ENCODE results near the gene XAGE2. TPM values are rescaled to one million over a fixed set of nuclear protein-coding genes. Genes with fewer than 3 reads are reported as not detected.
"Not testable (repeated sequence)": the region's sequence is repeated elsewhere in the genome, so short reads cannot be mapped to it uniquely, and the experiment has no call there.

XAGE2 gene, protein sequence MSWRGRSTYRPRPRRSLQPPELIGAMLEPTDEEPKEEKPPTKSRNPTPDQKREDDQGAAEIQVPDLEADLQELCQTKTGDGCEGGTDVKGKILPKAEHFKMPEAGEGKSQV
- total RNA-seq (ENCODE audit: insufficient read depth, low replicate concordance): not detected

DNA sequence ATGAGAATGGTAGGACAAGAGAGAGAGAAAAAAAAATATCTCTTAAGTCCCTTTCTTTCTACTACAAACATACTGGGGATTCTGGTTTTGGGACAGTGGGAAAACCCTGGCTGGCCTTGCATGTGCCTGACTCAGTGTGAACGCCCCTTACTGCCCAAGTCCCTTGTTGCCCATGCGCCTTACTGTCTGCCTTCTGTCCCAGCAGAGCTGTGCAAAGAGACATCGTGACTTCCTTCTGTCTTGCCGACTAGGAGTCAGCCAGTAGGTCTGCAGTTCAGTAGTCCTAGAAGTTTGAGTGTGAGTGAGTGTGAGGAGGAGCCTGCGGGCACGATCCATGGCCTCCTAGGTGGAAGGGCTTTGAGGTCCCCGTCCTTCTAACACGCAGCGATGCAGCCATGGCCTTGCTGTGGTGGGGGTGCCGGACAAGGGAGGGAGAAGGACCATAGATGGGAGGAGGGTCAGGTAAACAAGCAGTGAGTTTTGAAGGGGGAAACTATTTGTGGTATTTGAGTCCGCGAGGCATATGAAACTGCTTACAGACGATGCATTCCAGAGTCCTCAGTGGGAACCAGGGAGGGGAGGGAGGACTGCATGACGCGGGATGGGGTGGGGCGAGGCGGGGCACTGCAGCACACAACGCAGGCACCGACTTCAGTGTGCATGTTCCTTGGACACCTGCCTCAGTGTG lies at the start of gene XAGE2:
TSS of gene XAGE2 (plus strand) at position 654 of the 688 bp plus-strand sequence. CDS start 994 bp downstream, outside the sequence.
- peak; percentile 14 for DNase-seq (ENCODE audit: low spot score)

DNA sequence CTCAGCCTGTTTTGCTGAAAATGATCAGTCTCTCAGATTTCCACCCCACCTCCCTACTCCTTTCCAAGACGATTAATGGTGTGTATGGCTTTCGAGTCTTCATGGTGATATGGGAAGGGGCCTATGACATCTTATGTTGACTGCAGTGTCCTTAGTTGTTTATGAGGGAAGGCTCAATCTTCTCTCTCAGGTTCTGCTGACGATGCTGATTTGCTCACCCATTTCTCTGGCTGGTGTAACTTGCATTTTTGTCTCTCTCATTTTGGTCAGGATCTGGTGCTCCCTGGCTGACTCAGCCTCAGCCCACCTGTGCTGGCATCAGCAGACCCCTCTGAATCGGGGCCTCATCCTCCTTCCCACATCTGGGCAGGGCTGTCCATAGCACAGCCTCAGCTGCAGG lies 31.4 kb upstream of the XAGE2 start:
- no peak for DNase-seq (ENCODE audit: low spot score)

DNA sequence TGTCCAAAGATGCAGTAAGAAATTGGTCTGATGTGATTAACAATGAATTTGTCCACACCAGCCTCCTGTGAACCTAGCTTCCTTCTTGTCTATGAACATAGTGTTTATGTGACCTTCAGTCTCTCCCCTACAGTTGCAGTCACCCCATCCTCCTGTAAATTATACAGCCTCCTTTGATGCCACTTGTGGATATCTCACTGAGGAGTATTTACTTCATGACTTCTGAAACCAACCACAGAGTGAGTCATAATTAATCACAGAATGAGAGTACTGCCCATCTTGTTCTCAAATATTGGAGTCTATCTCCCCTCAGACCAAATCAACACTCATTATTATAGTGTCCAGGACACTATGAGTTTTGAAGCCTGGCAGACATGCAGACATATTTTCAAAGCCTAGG lies 27.3 kb upstream of the XAGE2 start:
- no peak for DNase-seq (ENCODE audit: low spot score)

DNA sequence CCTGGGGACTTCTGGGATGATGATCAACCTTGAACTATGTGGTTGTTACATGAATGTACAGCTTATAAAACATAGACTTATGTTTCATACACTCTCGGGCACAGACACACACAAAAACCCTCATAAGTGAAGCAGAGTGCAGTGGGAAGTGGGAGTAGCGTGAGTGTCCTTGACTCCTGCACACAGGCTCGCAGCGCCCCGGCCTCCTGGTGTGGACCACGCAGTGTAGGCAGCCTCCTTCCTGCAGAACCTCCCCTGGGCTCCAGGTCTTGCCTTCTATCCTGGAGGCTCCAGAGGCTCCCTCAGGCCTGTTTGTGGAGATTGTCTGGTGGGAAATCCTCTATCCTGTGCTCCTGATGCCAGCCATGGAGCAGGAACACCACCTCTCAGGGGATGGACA lies 25.7 kb upstream of the XAGE2 start:
- DNase-seq (ENCODE audit: low spot score): not testable (repeated sequence)

DNA sequence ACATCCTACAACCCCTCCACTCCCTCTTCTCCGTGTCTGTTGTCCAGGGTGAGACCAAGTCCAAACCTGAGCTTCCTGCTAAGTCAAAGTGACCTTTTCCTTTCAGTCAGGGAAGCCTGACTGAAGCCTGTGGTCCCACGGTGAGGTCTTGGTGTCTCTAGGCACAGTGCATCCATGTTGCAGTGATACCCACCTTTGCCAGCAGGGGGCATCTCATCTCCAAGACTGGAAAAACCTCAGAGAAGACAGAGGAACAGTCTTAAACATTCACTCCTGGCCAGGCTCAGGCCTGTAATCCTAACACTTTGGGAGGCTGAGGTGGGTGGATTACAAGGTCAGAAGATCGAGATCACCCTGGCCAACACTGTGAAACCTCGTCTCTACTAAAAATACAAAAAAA lies 23.4 kb upstream of the XAGE2 start:
- DNase-seq (ENCODE audit: low spot score): peak; percentile 23

DNA sequence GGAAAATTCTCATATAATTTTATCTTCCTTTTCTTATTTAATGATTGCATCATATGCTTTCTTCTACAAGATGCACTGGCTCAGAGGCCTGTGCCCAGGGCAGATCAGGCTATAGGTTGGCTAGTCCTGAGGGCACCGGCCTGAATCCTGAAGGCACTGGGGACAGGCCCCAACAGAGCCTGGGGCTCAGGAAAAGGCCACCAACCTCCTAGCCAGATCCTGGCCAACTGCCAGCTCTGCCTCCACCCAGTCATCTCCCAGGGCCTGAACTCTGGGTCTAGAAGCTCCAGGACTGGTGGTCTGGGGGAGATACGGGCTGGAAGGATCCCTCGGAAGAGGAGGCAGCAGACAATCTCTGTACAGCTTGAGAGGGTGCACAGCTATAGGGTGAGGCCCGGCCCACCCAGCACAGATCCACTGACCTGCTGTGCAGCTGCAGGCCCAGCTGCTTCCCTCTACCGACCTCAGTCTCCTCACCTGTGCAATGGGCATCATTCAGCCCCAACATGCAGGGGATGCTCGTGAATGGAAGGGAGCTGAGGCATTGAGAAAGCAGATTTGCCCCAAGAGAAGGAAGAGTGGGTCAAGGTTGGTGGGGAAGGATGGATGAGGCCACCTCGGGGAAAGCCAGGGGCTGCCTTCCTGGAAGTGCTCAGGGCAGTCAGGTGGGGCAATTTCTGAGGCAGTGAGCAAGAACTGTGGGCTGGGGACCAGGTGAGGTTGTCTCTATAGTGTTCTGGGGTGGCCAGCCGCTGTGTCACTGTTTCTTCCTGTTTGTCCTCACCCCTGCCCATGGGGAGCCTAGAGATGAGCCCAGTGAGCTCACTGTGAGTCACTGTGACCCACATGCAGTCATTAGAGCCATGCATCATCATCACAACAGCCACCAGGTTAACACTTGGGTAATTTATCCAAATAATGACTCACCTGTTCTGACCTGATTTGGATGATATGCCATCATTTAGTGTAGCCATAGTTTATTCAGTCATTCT lies 22.4 kb upstream of the XAGE2 start:
- no peak for DNase-seq (ENCODE audit: low spot score)

DNA sequence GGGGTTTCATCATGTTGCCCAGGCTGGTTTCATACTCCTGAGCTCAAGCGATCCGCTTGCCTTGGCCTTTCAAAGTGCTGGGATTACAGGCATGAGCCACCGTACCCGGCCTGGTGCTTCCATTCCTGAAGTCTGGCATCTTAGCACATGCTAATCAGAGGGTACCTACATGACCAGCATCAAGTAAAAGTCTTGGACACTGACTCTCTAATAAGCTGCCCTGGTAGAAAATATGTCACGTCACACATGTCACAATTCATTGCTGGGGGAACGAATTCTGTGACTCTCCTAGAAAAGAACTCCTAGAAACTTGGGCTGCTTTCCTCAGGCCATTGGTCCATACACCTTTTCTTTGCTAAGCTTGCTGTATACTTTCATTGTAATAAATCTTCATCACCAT lies 19.1 kb upstream of the XAGE2 start:
- no peak for DNase-seq (ENCODE audit: low spot score)

DNA sequence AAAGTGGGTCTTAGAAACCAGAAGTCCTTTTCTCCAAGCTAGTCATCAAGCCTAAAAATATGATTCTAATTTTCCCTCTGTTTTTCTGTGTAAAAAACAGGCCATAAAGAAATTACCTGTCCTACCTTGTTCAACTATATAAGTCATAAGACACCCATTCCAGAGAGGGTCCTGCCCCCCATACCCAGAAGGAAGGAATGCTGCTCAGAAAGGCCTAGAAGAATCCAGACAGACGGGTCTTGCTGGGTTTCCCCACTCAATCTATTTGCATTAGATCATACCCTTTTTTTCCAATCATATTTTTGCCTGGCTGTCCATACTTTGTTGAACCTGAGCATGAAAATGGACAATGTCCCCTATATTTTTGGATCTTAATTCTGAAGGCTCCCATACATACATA lies 16.3 kb upstream of the XAGE2 start:
- DNase-seq (ENCODE audit: low spot score): peak; percentile 44

DNA sequence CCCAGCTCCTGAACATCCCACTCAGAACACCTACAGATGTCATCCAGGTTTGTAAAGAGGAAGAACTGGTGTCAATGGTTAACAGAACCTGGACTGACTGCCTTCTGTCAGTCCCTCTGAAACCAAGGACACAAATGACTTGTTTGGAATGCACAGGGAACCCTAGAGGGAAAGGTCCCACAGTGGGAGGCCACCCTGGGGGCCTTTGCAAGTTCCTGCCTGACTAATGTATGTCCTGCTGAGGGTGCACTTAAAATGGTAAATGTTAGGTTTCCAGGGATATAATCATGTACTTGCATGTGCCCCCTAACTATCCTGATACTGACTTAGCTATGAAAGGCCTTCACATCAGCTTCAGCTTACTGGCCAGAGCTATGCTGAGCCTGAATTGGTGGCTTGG lies 15.0 kb upstream of the XAGE2 start:
- DNase-seq (ENCODE audit: low spot score): peak; percentile 1

DNA sequence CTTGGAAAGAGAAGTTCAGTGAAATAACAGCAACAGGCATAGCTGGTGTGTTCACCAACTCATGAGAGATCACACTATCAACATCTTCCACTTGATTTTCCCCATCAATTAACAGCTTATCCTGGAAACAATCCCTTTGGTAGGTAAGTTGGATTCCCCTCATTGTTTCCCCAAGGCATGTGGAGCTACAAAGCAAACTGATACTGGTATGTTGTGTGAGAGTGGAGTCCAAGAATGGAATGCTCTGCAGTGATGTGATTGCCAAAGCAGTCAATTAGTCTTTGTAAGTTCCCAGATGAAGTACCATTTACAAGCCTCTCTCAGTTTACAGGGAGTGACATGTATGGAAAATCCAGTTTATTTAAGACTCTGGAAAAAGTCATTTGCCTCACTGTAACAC lies 13.7 kb upstream of the XAGE2 start:
- no peak for DNase-seq (ENCODE audit: low spot score)

DNA sequence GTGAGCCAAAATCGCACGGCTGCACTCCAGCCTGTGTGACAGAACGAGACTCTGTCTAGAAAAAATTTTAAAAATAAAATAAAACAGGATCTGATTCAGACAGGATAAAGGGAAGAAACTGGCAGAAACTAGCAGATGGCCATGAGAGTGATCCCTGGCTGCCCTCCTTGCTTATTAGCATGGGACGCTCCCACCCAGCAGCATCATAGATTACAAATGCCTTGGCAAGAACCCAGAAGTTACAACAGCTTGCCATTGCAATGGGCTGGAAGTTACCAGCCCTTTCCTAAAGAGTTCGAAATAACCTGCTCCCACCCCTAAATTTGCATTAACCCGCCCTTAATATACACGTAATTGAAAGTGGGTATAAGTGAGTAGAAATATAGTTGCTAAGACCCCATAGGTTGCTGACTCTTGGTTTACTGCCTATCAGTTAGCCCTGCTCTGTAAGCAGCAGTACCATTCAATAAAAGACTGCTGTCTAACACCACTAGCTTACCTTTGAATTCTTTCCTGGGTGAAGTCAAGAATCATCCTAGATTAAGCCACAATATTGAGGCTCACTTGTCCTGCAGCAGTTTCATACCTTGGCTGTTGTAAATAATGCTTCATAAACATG lies 9.1 kb upstream of the XAGE2 start:
- DNase-seq (ENCODE audit: low spot score): peak; percentile 61

DNA sequence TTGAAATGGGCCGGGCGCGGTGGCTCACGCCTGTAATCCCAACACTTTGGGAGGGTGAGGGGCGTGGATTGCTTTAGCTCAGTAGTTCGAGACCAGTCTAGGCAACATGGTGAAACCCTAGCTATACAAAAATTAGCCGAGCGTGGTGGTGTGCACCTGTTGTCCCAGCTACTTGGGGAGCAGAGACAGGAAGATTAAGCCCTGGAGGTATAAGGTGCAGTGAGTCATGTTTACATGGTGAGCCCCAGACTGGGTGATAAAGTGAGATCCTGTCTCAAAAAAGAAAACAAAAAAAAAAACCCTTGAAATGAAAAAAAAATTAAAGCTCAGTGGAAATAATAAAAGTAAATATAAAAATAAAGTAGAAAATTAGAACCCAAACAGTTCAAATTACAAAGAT lies 6.9 kb upstream of the XAGE2 start:
- DNase-seq (ENCODE audit: low spot score): no peak

DNA sequence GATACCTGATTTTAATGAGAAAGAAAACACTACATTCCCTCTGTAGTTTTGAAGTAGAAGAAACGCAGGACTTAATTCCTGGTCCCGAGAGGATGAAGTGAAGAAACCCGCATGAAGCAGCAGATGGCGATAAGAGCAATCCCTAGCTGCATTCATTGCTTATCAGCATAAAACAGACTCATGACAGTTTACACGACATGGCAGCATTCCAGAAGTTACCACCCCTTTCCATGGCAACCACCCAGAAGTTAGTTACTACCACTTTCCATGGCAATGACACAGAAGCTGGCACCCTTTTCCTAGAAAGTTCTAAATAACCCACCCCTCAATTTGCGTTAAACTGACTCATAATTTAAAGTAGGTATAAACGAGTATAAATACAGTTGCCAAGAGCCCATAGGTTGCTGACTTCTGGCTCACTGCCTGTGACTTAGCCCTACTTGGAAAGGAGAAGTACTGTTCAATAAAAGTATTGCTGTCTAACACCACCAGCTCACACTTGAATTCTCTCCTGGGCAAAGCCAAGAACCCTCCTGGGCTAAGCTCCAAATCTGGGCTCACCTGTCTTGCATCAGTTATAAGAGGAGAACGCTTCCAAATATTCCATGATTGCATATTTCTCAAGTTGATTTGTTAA lies 5.5 kb upstream of the XAGE2 start:
- peak; percentile 56 for DNase-seq (ENCODE audit: low spot score)

DNA sequence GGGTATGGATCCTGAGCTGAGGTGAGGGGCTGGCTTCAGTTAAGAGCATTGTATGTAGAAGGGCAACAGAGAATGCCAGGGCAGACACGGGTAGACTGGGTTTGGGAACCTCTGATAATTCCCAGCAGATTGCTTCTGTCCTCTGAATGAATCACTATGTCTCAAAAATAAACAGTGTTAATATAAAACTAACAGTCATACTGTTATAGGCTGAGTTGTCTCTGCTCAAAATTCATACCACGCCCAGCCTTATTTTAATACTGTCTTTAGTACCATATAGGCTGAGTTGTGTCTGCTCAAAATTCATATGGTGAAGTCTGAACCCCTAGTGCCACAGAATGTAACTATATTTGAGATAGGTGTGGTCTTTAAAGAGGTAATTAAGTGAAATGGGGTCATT lies 10.0 kb downstream of the XAGE2 start:
- DNase-seq (ENCODE audit: low spot score): no peak

DNA sequence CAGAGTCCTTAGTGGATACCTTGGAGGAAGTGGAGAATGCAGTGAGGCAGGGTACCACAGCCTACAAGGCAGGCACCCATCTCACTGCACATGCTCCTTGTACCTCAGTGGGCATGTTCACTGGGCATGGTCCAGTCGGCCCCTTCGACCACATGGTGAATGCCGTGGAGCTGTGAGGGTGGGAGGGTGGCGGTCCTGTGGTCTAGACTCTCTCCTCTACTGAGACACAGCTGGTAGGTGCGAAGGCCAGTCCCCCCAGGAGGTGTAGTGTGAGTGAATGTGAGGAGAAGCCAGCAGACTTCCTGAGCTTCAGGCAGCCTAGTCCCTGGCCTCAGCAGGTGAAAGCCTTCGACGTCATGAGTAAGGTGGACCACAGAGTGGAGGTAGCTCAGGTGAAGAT lies 12.2 kb downstream of the XAGE2 start:
- DNase-seq (ENCODE audit: low spot score): no peak

DNA sequence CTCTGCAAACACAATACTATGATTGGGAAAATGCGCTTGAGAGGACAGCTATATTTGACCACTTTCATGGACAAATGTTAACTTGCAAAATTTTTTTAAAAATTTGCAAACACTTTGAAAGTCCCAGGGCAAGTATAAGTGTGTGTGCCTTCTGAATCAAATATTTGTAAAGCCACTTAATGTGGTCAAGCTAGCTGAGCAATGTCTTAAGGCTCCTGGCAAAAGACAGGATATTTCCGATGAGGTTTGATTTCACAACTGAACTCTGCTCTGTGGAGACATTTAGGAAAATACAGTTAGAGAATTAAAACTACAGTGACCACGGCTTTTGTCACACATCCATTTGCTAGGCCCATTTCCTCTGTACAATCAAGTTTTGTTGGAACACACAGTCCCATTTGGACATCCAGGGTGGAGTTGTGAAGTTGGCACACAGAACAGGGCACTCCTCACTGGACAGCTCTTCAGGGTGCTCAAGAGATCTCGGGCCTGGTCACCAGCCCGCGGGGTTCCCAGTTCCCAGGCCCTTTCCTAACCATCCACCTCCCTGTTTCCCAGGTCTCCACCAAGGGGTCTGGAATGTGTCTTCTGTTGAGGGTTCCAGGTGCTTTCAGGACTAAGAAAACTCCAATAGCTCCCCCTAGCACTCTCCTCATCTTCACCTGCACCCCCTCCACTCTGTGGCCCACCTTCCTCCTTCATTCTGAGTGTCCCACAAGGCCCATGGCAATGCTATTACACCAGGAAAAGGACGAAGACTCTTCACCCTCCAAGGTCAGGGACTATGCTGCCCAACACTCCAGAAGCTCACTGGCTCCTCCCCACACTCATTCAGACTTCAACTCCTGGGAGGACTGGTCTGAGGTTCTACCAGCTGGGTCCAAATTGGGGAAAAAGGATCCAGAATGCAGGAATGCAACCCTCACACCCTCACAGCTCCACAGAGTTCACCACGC lies 41.9 kb downstream of the XAGE2 start:
- no peak for DNase-seq (ENCODE audit: low spot score)

DNA sequence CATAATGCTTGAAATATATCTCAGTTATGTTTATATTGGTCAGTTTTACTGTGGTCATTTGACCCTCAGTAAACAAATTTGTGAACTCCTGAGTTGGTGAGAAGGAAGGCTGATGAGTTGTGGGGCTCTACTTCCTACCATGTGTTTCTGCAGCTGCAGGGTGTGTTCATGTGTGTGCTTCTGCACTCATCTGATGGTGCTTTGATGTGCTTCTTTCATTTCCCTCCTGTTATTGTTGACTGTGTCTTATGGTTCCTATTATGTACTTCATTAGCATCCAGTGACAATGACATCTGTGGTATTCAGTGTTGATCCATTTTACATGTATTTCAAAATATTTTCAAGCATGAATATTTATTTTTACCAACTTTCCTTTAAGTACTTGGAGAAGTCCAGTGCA lies 46.5 kb downstream of the XAGE2 start:
- no peak for DNase-seq (ENCODE audit: low spot score)

DNA sequence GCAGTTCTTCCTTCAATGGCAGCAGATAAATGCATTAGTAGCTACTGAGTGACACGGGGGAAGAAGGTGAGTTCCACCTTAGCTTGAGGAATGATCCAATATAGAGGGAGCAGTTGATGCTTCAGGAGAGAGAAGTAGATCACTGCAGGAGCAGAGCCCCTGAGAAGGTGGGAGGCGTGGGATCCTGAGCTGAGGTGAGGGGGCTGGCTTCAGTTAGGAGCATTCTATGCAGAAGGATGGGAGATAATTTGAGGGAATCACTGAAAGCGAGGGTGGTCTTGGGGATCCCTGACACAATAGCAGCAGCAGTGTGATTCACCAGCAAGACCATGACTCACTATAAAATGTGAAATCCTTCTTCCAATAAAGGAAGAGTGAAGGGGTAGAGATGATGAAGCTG lies 48.0 kb downstream of the XAGE2 start:
- no peak for DNase-seq (ENCODE audit: low spot score)

DNA sequence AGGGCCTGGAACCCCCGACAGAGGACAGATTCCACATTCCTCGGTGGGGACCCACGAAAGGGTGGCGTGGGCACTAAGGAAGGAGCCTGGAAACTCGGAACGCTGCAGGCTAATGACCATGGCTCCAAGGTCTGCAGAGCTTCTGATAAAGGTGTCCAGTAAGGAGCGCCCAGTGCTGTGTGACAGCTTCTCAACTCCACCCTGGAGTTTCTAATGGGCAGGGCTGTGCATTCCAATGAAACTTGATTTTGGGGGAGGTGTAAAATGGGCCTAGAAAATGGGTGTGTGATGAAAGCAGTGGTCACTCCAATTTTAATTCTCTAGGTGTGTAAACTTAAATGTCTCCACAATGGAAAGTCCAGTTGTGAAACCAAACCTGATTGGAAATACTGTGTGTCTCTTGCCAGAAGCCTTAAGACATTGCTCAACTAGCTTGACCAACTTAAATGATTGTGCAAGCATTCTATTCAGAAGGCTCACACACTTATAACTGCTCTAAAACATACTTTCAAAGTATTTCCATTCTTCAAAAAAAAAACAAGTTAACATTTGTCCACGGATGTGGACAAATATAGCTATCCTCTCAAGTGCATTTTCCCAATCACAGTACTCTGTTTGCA lies 52.1 kb downstream of the XAGE2 start:
- no peak for DNase-seq (ENCODE audit: low spot score)

DNA sequence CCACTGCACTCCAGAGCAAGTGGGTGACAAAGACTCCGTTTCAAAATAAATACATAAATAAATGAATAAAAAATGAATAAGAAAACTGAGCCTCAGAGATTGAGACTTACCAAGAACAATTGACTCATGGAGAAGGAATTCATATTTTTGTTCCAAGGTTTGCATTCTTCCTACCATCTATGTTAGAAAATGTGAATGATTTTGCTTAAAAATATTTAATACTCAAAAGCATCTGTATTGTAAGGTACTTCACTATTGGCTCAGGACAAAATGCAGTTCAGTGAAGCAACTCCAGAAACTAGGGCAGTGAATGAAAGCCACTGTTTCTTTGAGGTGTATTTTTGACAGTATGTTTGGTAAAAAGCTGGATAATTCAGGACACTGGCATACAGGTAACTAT lies 54.1 kb downstream of the XAGE2 start:
- DNase-seq (ENCODE audit: low spot score): peak; percentile 17

Data from umbilical cord (tissue), 2 donors.